ENCODE measurements around the gene FNBP1L.

The FNBP1L gene

DNA sequence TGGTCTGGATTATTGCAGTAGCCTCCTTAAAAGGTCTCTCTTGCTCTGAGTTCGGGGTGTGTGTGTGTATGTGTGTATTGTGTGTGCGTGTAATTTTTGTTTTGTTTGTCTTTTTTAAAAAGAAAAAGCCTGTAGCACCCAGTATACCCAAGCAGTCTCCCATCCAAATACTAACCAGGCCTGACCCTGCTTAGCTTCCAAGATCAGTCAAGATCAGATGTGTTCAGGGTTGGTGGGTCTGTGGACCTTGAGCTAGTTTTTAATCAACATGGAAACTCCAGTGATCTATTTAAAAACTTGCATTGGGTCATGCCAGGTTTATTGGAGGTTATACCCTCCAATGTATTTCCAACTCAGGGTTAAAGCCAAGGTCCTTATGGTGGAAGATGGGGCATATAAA lies 40.3 kb downstream of the FNBP1L start:
- no peak overlapping the region for H3K27ac Mint-ChIP-seq
- peaks cover under 1% of the 10 kb centered on the region for H3K4me1 Mint-ChIP-seq (ENCODE audit: low read depth)
- H3K36me3 Mint-ChIP-seq (ENCODE audit: low read depth), result no peaks in the 10 kb centered on the region
- peaks cover 5% of the 10 kb centered on the region for H3K27me3 Mint-ChIP-seq
- no peaks in the 10 kb centered on the region for H3K9me3 Mint-ChIP-seq
- DNase-seq, result no peak
- H3K4me3 Mint-ChIP-seq, result no peak overlapping the region

DNA sequence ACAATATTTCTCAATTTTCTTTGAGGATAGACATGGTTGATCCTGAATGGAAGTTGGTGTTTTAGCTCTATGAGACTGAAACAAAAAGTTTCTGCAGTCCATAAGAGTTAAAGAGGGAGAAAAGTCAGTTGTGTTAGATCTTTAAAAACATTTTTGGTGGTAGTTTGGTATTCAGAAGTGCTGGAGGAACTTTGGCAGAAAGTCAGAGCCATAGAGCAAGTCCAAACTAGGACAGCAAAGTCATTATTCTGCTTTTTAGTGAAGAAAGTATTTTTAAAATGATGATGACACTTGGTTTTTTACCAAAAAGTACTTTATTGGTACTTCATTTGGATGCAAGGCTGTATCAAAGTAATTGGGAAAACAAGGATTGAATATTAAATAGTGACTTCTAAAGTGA lies 41.8 kb downstream of the FNBP1L start:
- Mint-ChIP-seq H3K4me3 (no peak overlapping the region), H3K27me3 (peaks cover 5% of the 10 kb centered on the region), H3K27ac (no peak overlapping the region), H3K9me3 (no peaks in the 10 kb centered on the region), H3K4me1 (ENCODE audit: low read depth) (peaks cover 2% of the 10 kb centered on the region), H3K36me3 (ENCODE audit: low read depth) (no peaks in the 10 kb centered on the region)
- no peak for DNase-seq

DNA sequence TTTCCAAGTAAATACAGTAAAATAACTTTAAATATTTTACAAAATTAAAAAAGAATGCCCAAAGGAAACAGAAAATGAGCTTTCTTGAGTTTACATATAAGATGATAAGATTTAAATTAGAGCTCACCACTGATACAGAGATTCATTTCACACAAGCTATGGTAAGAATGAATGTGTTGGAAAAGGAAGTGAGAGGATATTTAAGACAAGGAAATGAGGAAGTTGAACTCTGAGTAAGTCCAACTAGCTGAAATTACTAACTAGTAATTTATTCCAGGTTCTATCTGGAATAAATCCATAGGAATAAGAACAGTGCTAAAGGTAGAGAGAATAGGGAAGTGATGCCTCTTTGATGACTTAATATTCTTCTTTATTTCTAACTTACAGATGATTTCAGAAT lies 42.4 kb downstream of the FNBP1L start:
- Mint-ChIP-seq H3K4me3 (no peak overlapping the region), H3K27ac (no peak overlapping the region), H3K4me1 (ENCODE audit: low read depth) (peaks cover 2% of the 10 kb centered on the region), H3K9me3 (no peaks in the 10 kb centered on the region), H3K27me3 (peaks cover 5% of the 10 kb centered on the region), H3K36me3 (ENCODE audit: low read depth) (no peaks in the 10 kb centered on the region)
- DNase-seq, result no peak

DNA sequence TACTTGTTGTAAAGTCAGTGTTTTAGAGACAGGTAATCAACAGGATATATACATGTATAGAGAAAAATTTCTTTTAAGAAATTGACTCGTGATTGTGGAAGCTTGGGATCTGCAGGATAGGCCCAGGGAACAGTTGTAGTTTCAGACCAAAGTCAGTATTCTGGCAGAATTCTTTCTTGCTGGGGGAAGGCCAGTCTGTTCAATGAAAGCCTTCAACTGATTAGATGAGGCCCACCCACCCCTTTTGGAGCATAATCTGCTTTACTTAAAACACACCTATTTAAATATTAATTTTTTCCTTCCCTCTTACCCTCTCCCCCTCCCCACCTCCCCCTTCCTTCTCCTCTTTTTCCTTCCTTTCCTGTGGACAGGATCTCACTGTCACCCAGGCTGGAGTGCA lies 48.0 kb downstream of the FNBP1L start:
- no peak for DNase-seq
- H3K27ac Mint-ChIP-seq, result no peak overlapping the region
- H3K27me3 Mint-ChIP-seq, result no peaks in the 10 kb centered on the region
- H3K4me1 Mint-ChIP-seq (ENCODE audit: low read depth), result peaks cover 2% of the 10 kb centered on the region
- H3K36me3 Mint-ChIP-seq (ENCODE audit: low read depth), result no peaks in the 10 kb centered on the region
- no peaks in the 10 kb centered on the region for H3K9me3 Mint-ChIP-seq
- no peak overlapping the region for H3K4me3 Mint-ChIP-seq

DNA sequence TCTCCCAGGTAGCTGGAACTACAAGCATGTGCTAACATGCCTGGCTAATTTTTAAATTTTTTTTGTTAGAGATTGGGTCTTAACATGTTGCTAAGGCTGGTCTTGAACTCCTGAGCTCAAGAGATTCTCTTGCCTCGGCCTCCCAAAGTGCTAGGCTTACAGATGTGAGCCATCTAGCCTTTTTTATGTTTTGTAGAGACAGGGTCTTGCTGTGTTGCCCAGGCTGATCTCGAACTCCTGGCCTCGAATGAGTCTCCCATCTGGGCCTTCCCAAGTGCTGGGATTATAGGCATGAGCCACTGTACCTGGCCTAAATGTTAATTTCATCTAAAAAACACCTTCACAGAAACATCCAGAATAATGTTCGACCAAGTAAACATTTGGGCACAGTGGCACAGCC lies 48.6 kb downstream of the FNBP1L start:
- peaks cover 2% of the 10 kb centered on the region for H3K4me1 Mint-ChIP-seq (ENCODE audit: low read depth)
- H3K9me3 Mint-ChIP-seq, result no peaks in the 10 kb centered on the region
- no peaks in the 10 kb centered on the region for H3K36me3 Mint-ChIP-seq (ENCODE audit: low read depth)
- no peak overlapping the region for H3K4me3 Mint-ChIP-seq
- H3K27me3 Mint-ChIP-seq, result no peaks in the 10 kb centered on the region
- H3K27ac Mint-ChIP-seq, result no peak overlapping the region
- DNase-seq, result no peak

DNA sequence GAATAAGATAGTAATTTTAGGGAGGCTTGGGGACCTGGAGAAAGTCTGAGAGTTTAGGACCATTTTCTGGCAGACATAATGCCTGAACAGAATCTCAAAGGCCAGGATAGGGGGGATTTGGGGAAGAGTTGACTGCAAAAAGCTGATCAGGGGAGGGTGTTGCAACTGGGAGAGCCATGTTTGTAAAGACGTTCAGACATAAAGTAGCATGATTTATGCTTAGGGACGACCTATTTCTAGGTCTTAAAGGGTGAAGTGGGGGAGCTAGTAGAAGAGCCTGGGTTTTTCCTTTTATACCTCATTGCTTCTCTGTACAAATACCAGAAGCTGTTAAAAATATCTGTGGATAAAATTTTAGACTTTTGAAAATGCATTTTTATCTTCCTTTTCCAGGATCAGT lies 51.2 kb downstream of the FNBP1L start:
- no peaks in the 10 kb centered on the region for H3K9me3 Mint-ChIP-seq
- H3K4me3 Mint-ChIP-seq, result no peak overlapping the region
- no peak overlapping the region for H3K27ac Mint-ChIP-seq
- H3K27me3 Mint-ChIP-seq, result no peaks in the 10 kb centered on the region
- H3K4me1 Mint-ChIP-seq (ENCODE audit: low read depth), result peaks cover 2% of the 10 kb centered on the region
- no peak for DNase-seq
- no peaks in the 10 kb centered on the region for H3K36me3 Mint-ChIP-seq (ENCODE audit: low read depth)

DNA sequence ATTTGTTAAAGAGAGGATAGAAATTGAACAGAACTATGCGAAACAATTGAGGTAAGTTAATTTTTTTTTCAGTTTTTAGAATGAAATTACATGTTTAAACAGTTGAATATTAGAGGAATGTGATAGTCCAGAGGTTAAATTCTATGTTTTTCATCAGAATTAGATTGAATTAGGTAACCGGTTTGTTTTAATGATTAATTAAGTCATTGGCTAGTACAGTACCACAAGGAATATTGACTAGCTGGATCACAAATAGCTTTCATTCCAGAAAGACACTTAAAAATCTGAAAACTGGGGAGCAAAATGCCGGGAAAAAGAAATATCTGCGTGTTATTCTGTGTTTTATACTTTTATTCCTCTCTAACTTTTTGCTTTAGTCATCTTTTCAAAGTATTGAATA lies 51.6 kb downstream of the FNBP1L start:
- no peaks in the 10 kb centered on the region for H3K36me3 Mint-ChIP-seq (ENCODE audit: low read depth)
- no peaks in the 10 kb centered on the region for H3K27me3 Mint-ChIP-seq
- no peak for DNase-seq
- no peaks in the 10 kb centered on the region for H3K9me3 Mint-ChIP-seq
- no peak overlapping the region for H3K4me3 Mint-ChIP-seq
- peaks cover 2% of the 10 kb centered on the region for H3K4me1 Mint-ChIP-seq (ENCODE audit: low read depth)
- H3K27ac Mint-ChIP-seq, result no peak overlapping the region

DNA sequence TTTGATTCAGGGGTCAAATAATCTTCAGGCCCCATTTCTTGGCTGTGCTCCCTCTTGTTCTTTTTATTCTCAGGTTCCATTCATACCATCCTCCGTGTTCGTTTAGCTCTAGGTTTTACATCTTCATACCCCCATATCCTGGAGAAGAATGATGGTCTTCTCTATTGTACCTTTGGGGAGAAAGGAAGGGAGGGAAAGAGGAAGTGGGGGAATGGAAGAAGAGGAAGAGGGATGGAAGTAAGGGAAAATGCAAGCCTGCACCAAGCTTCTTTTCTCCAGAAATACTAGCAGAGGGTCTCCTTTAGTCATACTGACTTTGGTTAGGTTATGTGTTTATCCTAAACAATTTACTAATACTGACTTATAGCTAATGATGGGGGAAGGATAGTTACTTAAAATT lies 52.4 kb downstream of the FNBP1L start:
- no peaks in the 10 kb centered on the region for H3K9me3 Mint-ChIP-seq
- H3K4me1 Mint-ChIP-seq (ENCODE audit: low read depth), result no peaks in the 10 kb centered on the region
- DNase-seq, result no peak
- H3K27me3 Mint-ChIP-seq, result no peaks in the 10 kb centered on the region
- no peak overlapping the region for H3K4me3 Mint-ChIP-seq
- no peak overlapping the region for H3K27ac Mint-ChIP-seq
- no peaks in the 10 kb centered on the region for H3K36me3 Mint-ChIP-seq (ENCODE audit: low read depth)

DNA sequence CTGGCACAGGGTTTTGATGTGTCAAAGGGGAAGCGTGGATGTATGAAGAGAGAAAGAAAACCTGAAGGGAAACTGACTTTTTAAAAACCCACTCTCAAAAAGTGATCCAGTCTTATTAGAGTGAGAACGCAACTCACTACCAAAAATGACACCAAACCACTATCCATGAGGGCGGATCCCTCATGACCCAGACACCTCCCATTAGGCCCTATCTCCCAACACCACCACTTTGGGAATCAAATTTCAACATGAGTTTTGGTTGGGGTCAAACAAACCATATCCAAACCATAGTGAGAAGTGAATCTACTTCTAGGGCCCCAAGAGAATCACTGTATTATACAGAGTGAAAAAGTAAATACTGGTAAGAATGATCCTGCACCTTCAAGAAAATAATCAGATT lies 53.5 kb downstream of the FNBP1L start:
- Mint-ChIP-seq H3K27ac (no peak overlapping the region), H3K4me3 (no peak overlapping the region), H3K27me3 (no peaks in the 10 kb centered on the region), H3K9me3 (no peaks in the 10 kb centered on the region), H3K4me1 (ENCODE audit: low read depth) (no peaks in the 10 kb centered on the region), H3K36me3 (ENCODE audit: low read depth) (no peaks in the 10 kb centered on the region)
- no peak for DNase-seq

DNA sequence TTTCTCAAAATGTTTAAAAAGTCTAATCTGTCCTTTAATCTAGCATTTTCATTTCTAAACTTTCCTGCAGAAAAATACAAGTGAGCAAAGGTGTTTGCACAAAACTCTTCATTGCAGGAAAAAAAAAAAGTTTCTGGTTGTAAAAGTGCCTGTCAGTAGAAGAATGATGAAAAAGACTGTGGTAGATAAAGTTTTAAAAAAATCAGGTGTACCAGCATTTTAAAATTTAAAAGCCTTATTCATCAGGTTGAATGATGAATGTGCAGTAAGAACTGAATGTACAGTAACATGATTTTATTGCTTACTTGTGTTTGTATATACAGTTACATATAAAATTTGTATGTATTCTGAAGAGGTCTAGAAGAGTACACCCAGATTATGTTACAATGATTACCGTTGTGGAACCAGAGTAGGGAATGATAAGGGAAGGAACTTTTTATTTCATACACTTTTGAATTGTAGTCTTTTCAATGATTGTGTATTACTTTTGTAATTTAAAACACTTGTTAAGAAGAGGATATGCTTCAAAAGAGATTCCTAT lies 54.0 kb downstream of the FNBP1L start:
- Mint-ChIP-seq H3K4me1 (ENCODE audit: low read depth) (no peaks in the 10 kb centered on the region), H3K36me3 (ENCODE audit: low read depth) (no peaks in the 10 kb centered on the region), H3K27me3 (no peaks in the 10 kb centered on the region), H3K4me3 (no peak overlapping the region), H3K9me3 (no peaks in the 10 kb centered on the region), H3K27ac (no peak overlapping the region)
- DNase-seq, result no peak

DNA sequence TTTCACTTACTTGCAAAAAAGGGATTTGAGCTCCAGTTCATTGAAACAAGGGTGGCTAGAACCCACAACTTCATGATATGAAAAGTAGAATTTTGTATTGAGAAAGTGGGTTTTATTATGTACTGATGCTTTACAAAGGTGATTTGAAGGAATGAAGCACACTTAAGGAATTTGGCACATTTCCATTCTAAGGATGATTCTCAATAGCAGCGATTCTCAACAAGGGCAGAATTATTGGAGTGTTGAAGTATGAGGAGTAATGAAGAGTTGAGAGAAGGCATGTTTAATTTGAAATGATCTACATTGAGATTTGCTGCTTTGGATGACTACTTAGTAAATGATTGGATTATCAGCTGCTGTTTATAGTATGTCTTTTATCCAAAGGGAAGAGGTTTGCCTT lies 54.7 kb downstream of the FNBP1L start:
- no peaks in the 10 kb centered on the region for H3K9me3 Mint-ChIP-seq
- H3K36me3 Mint-ChIP-seq (ENCODE audit: low read depth), result no peaks in the 10 kb centered on the region
- no peaks in the 10 kb centered on the region for H3K27me3 Mint-ChIP-seq
- no peaks in the 10 kb centered on the region for H3K4me1 Mint-ChIP-seq (ENCODE audit: low read depth)
- DNase-seq, result no peak
- no peak overlapping the region for H3K27ac Mint-ChIP-seq
- H3K4me3 Mint-ChIP-seq, result no peak overlapping the region

DNA sequence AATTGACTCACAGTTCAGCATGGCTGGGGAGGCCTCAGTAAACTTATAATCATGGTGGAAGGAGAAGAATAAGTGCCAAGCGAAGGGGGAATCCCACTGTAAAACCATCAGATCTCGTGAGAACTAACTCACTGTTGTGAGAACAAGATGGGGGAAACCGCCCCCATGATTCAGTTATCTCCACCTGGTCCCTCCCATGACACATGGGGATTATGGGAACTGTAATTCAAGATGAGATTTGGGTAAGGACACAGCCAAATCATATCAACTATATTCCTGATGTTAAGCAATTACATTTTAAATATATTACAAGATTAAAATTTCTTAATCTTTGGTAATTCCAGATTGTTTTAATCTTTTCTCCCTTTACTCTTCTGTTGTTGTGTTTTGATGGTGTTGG lies 55.2 kb downstream of the FNBP1L start:
- Mint-ChIP-seq H3K9me3 (no peaks in the 10 kb centered on the region), H3K27ac (no peak overlapping the region), H3K4me3 (no peak overlapping the region), H3K36me3 (ENCODE audit: low read depth) (no peaks in the 10 kb centered on the region), H3K4me1 (ENCODE audit: low read depth) (no peaks in the 10 kb centered on the region), H3K27me3 (no peaks in the 10 kb centered on the region)
- DNase-seq, result no peak

DNA sequence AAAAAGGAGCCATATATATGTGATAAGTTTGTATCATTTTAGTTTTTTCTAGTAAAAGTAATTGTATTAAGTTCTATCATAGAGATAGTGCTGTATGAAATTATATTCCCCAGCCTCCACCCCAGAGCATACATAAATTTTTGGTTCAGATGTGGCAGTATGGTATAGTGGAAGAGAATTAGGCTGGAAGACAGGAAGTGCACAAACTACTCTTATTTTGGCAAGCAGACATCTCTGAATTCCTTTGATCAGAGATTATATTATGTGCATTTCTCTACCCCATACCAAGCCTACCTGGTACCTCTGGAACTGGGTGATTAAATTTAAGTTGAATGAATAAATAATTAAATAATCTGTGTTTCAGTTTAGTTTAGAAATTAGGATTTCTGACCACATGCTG lies 55.9 kb downstream of the FNBP1L start:
- Mint-ChIP-seq H3K4me1 (ENCODE audit: low read depth) (no peaks in the 10 kb centered on the region), H3K36me3 (ENCODE audit: low read depth) (no peaks in the 10 kb centered on the region), H3K4me3 (no peak overlapping the region), H3K9me3 (no peaks in the 10 kb centered on the region), H3K27me3 (no peaks in the 10 kb centered on the region), H3K27ac (no peak overlapping the region)
- no peak for DNase-seq

DNA sequence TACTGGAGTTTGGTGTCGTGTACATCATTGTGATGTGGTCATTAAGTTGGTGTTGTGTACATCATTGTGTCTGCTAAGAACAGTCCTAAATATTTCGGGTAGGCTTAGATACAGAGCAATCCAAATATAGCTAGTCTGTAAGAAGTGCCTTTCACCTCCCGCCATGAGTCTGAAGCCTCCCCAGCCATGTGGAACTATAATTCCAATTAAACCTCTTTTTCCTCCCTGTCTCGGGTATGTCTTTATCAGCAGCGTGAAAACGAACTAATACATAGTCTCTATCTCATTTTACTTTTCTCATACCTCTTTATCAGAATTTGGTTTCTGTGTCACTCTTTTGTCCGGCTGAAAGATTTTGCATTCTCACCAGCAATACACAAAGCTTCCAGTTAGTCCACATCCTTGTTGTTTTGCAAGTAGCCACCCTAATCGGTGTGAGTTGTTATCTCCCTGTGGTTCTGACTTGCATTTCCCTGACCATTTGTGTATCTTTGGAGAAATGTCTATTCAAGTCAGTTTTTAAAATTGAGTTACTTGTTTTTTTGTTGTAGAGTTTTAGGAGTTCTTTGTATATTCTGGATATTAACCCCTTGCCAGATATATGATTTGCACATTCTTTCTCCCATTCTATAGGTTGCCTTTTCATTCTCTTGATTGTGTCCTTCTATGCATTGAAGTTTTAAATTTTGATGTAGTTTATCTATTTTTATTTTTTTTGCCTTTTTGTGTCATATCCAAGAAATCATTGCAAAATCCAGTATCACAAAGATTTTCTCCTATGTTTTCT lies 56.5 kb downstream of the FNBP1L start:
- Mint-ChIP-seq H3K27me3 (peaks cover 1% of the 10 kb centered on the region), H3K4me1 (ENCODE audit: low read depth) (no peaks in the 10 kb centered on the region), H3K4me3 (no peak overlapping the region), H3K36me3 (ENCODE audit: low read depth) (no peaks in the 10 kb centered on the region), H3K27ac (no peak overlapping the region), H3K9me3 (no peaks in the 10 kb centered on the region)
- no peak for DNase-seq

DNA sequence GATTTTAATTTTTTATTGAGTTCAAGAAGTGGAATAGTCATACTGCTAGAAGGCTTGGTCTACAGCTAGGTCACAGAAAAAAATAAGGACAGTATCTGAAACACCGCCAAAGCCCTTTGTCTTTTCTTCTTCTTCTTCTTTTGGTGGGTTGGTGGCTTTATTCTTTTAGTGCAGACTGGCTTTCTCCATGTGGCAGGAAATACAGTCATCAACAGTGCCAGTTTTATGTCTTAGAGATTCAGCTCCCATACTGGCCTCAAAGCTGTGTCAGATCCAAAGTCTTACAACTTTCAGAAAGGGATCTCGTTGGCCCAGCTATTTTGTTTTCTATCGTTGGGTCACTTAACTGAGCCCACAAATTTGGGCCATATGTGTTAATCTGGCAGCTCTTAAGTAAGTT lies 58.2 kb downstream of the FNBP1L start:
- no peaks in the 10 kb centered on the region for H3K4me1 Mint-ChIP-seq (ENCODE audit: low read depth)
- no peaks in the 10 kb centered on the region for H3K36me3 Mint-ChIP-seq (ENCODE audit: low read depth)
- peaks cover 3% of the 10 kb centered on the region for H3K27me3 Mint-ChIP-seq
- no peak overlapping the region for H3K27ac Mint-ChIP-seq
- DNase-seq, result no peak
- no peaks in the 10 kb centered on the region for H3K9me3 Mint-ChIP-seq
- no peak overlapping the region for H3K4me3 Mint-ChIP-seq

DNA sequence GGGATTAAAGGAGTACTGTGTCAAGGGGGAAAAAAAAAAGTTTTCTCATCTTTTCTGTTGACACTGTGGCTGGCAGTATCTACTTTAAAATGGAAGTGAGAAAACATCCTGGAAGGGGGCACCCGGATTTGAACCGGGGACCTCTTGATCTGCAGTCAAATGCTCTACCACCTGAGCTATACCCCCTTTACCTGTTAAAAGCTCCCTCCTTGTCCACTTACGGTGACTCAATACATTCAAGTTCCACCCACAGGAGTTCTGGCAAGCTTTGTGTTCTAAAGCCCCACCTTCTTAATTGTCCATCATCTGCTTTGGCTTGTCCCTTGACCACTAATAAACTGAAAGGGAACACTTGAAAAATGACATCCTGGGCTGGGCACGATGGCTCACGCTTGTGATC lies 68.2 kb downstream of the FNBP1L start:
- H3K9me3 Mint-ChIP-seq, result no peaks in the 10 kb centered on the region
- no peaks in the 10 kb centered on the region for H3K27me3 Mint-ChIP-seq
- peak overlapping the region; percentile 59 for H3K27ac Mint-ChIP-seq
- no peaks in the 10 kb centered on the region for H3K4me1 Mint-ChIP-seq (ENCODE audit: low read depth)
- no peak for DNase-seq
- H3K4me3 Mint-ChIP-seq, result no peak overlapping the region
- H3K36me3 Mint-ChIP-seq (ENCODE audit: low read depth), result no peaks in the 10 kb centered on the region
